ENCODE data around the gene SLC23A2.

- TF ChIP-seq CTCF (conservative IDR thresholded peaks at IDR 0.05; ENCODE audit: low read length) (no peak), EZH2phosphoT487 (IDR thresholded peaks at IDR 0.05; ENCODE audit: borderline replicate concordance, low read depth, low read length) (no peak)
Observed at GRCh38 chr20:4875578-4876067, 125.7 kb downstream of the SLC23A2 start.
